Testis (tissue), 2 donors: ENCODE results near the gene MYG1.

Experiments
- POLR2A ChIP-seq: fragments of 450-650 bp; IDR thresholded peaks from one replicate; pipeline ENCODE4 v1.6.1; 2017; ENCODE audit warnings: antibody characterized with exemption, mild to moderate bottlenecking, moderate library complexity
- TF ChIP-seq, protein P1 (sequence below), 3 experiments: fragments of 450-650 bp in 2 of 3; fragments of 200-600 bp in 1 of 3; sonication (generic) in 1 of 3; IDR thresholded peaks; one replicate each; pipeline ENCODE4 v1.5.1; 2016 to 2019; ENCODE audit warnings: antibody characterized with exemption in 3 of 3, mild to moderate bottlenecking in 2 of 3, moderate library complexity in 1 of 3

DNA sequence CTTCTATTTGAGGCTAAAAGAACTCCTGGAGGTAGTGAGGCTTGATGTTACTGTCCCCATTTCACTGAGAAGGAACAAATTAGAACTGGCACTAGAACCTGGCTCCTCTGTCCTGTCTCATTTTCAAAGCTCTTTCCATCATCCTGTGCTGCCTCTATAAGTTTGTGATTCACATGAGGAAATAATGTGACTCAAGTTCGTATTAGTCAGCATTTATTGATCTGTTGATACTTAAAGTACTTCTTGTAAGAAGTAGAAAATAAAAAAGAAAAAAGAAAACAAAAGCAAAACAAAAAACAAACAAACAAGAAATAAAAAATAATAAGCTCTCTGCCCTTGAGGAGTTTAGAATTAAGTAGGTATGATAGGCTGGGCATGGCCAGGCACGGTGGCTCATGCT lies 33.7 kb upstream of the MYG1 start:
- TF ChIP-seq POLR2A, result no peak
- TF ChIP-seq, protein P1, sequence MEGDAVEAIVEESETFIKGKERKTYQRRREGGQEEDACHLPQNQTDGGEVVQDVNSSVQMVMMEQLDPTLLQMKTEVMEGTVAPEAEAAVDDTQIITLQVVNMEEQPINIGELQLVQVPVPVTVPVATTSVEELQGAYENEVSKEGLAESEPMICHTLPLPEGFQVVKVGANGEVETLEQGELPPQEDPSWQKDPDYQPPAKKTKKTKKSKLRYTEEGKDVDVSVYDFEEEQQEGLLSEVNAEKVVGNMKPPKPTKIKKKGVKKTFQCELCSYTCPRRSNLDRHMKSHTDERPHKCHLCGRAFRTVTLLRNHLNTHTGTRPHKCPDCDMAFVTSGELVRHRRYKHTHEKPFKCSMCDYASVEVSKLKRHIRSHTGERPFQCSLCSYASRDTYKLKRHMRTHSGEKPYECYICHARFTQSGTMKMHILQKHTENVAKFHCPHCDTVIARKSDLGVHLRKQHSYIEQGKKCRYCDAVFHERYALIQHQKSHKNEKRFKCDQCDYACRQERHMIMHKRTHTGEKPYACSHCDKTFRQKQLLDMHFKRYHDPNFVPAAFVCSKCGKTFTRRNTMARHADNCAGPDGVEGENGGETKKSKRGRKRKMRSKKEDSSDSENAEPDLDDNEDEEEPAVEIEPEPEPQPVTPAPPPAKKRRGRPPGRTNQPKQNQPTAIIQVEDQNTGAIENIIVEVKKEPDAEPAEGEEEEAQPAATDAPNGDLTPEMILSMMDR (IDR thresholded peaks at IDR 0.05), result no peak
